NCI-H345 (cell line): ENCODE data around the gene PSMD7.
A peak's percentile ranks its signal among the peaks of the same experiment; 100 is the strongest.
"Not testable (repeated sequence)": the region's sequence is repeated elsewhere in the genome, so short reads cannot be mapped to it uniquely, and the experiment has no call there.

Source experiments
- DNase-seq: peaks from one replicate; lab custom pipeline; 2025; lab: John Stamatoyannopoulos, UW

The PSMD7 gene

GRCh38 chr16:74297145-74297665, 591 bp downstream of the PSMD7 start:
- no peak for DNase-seq

GRCh38 chr16:74298104-74298503, 1.5 kb downstream of the PSMD7 start:
- DNase-seq, result no peak

GRCh38 chr16:74302341-74302740, 5.7 kb downstream of the PSMD7 start:
- no peak for DNase-seq

GRCh38 chr16:74304164-74304834, 7.7 kb downstream of the PSMD7 start:
- no peak for DNase-seq

GRCh38 chr16:74304835-74305176, 8.2 kb downstream of the PSMD7 start:
- DNase-seq, result no peak

- DNase-seq, result no peak
These were observed 8.7 kb downstream of the PSMD7 start for GRCh38 chr16:74305281-74305680.

GRCh38 chr16:74305978-74306784, 9.6 kb downstream of the PSMD7 start:
- DNase-seq, result no peak

GRCh38 chr16:74307383-74307782, 10.8 kb downstream of the PSMD7 start:
- no peak for DNase-seq

GRCh38 chr16:74309789-74310781, 13.5 kb downstream of the PSMD7 start:
- DNase-seq, result peak; percentile 28

- DNase-seq, result no peak
These were observed 18.4 kb downstream of the PSMD7 start for GRCh38 chr16:74315059-74315458.

GRCh38 chr16:74320707-74321106, 24.1 kb downstream of the PSMD7 start:
- DNase-seq, result no peak

GRCh38 chr16:74321356-74321755, 24.7 kb downstream of the PSMD7 start:
- DNase-seq, result no peak

GRCh38 chr16:74322301-74322710, 25.7 kb downstream of the PSMD7 start:
- no peak for DNase-seq

GRCh38 chr16:74324777-74325176, 28.2 kb downstream of the PSMD7 start:
- not testable (repeated sequence) for DNase-seq

- DNase-seq, result no peak
These were observed 29.0 kb downstream of the PSMD7 start for GRCh38 chr16:74325641-74326040.

GRCh38 chr16:74328346-74328745, 31.7 kb downstream of the PSMD7 start:
- DNase-seq, result not testable (repeated sequence)

- DNase-seq, result not testable (repeated sequence)
These were observed 35.9 kb downstream of the PSMD7 start for GRCh38 chr16:74332469-74332868.

GRCh38 chr16:74337506-74337905, 40.9 kb downstream of the PSMD7 start:
- DNase-seq, result not testable (repeated sequence)

- not testable (repeated sequence) for DNase-seq
These were observed 42.6 kb downstream of the PSMD7 start for GRCh38 chr16:74339226-74339625.

GRCh38 chr16:74353038-74353437, 56.4 kb downstream of the PSMD7 start:
- not testable (repeated sequence) for DNase-seq
